ENCODE results near the gene CETP. TPM values are rescaled to one million over a fixed set of nuclear protein-coding genes. Genes with fewer than 3 reads are reported as not detected.
"Not testable (repeated sequence)": the region's sequence is repeated elsewhere in the genome, so short reads cannot be mapped to it uniquely, and the experiment has no call there.

CETP gene
- total and polyA plus RNA-seq, 7 donors: 0.36 to 2.1 (median 0.88) TPM; not detected in 3

DNA sequence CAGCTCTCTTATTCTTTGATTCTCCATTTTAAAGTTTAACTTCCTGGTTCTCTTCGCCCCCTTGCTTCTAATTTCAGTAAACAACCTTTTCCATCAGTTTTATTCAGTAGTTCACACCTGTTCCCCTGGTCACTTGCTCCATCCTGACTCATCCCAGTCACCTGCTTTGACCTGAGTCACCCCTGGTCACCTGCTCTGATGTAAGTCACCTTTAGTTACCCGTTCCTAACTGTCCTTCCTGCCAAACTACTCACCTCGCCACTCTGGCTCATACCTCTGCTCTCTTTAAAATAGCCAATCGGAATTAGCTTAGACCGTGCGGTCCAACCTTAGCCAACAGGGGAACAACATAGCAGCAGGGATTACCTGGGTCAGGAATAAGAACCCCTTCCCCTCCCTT, 22.9 kb downstream of the CETP start:
- DNase-seq: no peak
- Histone ChIP-seq H3K4me3 (no peak overlapping the region), H3K27me3 (no peaks in the 10 kb centered on the region), H3K27ac (peak overlapping the region; percentile 59 to 77 (median 66)), H3K36me3 (peaks cover 0 to 6% (median 0%) of the 10 kb centered on the region in 4 donors), H3K9me3 (no peaks in the 10 kb centered on the region), H3K4me1 (peaks cover 0 to 32% (median 19%) of the 10 kb centered on the region in 4 donors)
- 74 to 80% methylated on average over 6 of the region's 6 CpGs for WGBS, 2 donors
- TF ChIP-seq CTCF (IDR thresholded peaks at IDR 0.05) (no peak), POLR2AphosphoS5 (IDR thresholded peaks at IDR 0.05) (no peak), EP300 (IDR thresholded peaks at IDR 0.05) (no peak), POLR2A (IDR thresholded peaks at IDR 0.05) (no peak)
- intact Hi-C loops (cut with DNase I): no loop called here

DNA sequence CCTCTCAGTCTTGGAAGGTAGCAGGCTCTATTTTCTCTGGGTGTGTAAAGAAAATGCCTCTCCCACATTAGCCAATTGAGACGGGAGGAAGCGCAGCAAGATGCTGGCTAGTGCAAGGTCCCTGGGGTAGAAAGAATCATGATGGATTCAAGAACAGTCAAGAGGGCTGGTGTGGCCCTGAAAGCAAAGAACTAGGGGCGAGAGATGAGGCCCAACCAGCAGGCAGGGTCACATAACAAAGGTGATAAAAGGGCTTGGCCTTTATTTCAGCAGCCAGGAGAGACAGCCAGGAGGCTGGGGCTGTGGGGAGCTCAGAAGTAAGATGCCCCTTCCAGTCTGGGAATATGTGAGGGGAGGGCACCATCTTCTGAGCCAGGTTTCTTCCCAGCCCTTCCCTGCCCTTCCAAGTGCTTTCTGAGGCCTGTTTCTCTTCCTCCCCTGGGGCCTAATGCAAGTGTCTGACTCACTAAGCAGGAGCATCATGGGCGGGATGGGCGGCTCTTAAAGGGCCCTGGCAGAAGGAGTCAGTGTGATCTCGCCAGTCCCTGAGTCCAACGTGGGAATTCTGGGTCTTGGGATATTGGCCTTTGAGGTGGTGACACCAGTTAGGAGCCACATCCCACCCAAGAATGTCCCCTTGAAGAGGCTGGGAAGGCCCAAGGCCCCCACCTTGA, 23.7 kb downstream of the CETP start:
- TF ChIP-seq POLR2A (IDR thresholded peaks at IDR 0.05) (no peak), POLR2AphosphoS5 (IDR thresholded peaks at IDR 0.05) (peak in 1 of 4 donors; percentile 15), CTCF (IDR thresholded peaks at IDR 0.05) (no peak), EP300 (IDR thresholded peaks at IDR 0.05) (no peak)
- Histone ChIP-seq H3K4me1 (peaks cover 0 to 40% (median 25%) of the 10 kb centered on the region in 4 donors), H3K4me3 (no peak overlapping the region), H3K27me3 (no peaks in the 10 kb centered on the region), H3K36me3 (peaks cover 0 to 6% (median 0%) of the 10 kb centered on the region in 4 donors), H3K9me3 (no peaks in the 10 kb centered on the region), H3K27ac (peak overlapping the region; percentile 59 to 77 (median 66))
- intact Hi-C loops (cut with DNase I): no loop called here
- peak; percentile 87 for DNase-seq
- 52 to 62% methylated on average over 7 of the region's 7 CpGs for WGBS, 2 donors

- no peak for DNase-seq
- intact Hi-C loops (cut with DNase I): no loop called here
- H3K4me1 ChIP-seq: peaks cover 0 to 45% (median 31%) of the 10 kb centered on the region in 4 donors
- no peaks in the 10 kb centered on the region for H3K9me3 ChIP-seq
- peaks cover 0 to 6% (median 0%) of the 10 kb centered on the region in 4 donors for H3K36me3 ChIP-seq
- WGBS, 2 donors: 68 to 71% methylated on average over 2 of the region's 2 CpGs
- H3K27ac ChIP-seq: peak overlapping the region; percentile 59 to 77 (median 66)
- no peak overlapping the region for H3K4me3 ChIP-seq
- TF ChIP-seq CTCF (IDR thresholded peaks at IDR 0.05) (no peak), POLR2AphosphoS5 (IDR thresholded peaks at IDR 0.05) (no peak), EP300 (IDR thresholded peaks at IDR 0.05) (no peak), POLR2A (IDR thresholded peaks at IDR 0.05) (no peak)
- H3K27me3 ChIP-seq: no peaks in the 10 kb centered on the region
Observed at GRCh38 chr16:56985962-56986360, 24.2 kb downstream of the CETP start.

DNA sequence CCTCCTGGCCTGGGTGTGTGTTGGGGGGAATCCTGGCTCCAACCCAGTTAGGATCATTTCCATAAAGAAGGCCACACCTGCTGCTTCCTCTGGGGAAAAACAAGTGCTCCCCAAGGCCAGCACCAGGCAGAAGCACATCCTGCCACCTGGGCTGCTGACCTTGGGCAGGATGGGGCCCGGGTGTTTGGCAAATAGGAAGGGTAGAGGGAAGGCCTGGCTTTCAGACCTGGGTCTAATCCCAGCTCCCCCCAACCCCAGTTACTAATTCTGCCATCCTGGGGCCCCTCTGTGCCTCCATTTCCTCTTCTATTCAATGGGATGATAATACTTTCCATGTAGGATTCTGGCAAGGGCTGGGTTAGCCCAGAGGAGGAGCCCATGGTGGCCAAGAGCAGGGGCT, 24.6 kb downstream of the CETP start:
- no peaks in the 10 kb centered on the region for H3K9me3 ChIP-seq
- intact Hi-C loops (cut with DNase I): no loop called here
- no peaks in the 10 kb centered on the region for H3K27me3 ChIP-seq
- H3K4me1 ChIP-seq: peaks cover 0 to 47% (median 33%) of the 10 kb centered on the region in 4 donors
- DNase-seq: no peak
- TF ChIP-seq EP300 (IDR thresholded peaks at IDR 0.05) (no peak), CTCF (IDR thresholded peaks at IDR 0.05) (no peak), POLR2A (IDR thresholded peaks at IDR 0.05) (no peak), POLR2AphosphoS5 (IDR thresholded peaks at IDR 0.05) (no peak)
- peak overlapping the region; percentile 59 to 77 (median 66) for H3K27ac ChIP-seq
- H3K4me3 ChIP-seq: no peak overlapping the region
- H3K36me3 ChIP-seq: peaks cover 0 to 6% (median 0%) of the 10 kb centered on the region in 4 donors
- WGBS, 2 donors: 10 to 45% methylated on average over 1 of the region's 1 CpG

GRCh38 chr16:56986908-56987307, 25.2 kb downstream of the CETP start:
- H3K4me3 ChIP-seq; DNase-seq; H3K9me3 ChIP-seq; H3K27me3 ChIP-seq; intact Hi-C loops (cut with DNase I); H3K36me3 ChIP-seq: not testable (repeated sequence)
- Histone ChIP-seq H3K4me1 (peaks cover 0 to 53% (median 37%) of the 10 kb centered on the region in 4 donors), H3K27ac (peak overlapping the region in 1 of 4 donors; percentile 59)
- 84 to 86% methylated on average over 4 of the region's 4 CpGs for WGBS, 2 donors

All from sigmoid colon (tissue), 7 donors.